Stomach (tissue), 9 donors: Measurements from ENCODE around the gene TYRO3. TPM values are rescaled to one million over a fixed set of nuclear protein-coding genes. Genes with fewer than 3 reads are reported as not detected.

ENCODE experiments used
- DNase-seq, 2 donors: peaks; one replicate each; pipeline versions ENCODE4 v3.0.0 to v3.0.0-alpha.2; 2013 to 2019
- H3K27ac ChIP-seq, 5 donors: fragments of 200-600 bp in 4 of 5; sonication (generic) in 4 of 5; one replicate each; pipeline ENCODE4 v1.5.1; 2013 to 2019; ENCODE audit warnings: mild to moderate bottlenecking in 1 of 5, moderate library complexity in 1 of 5
- H3K27me3 ChIP-seq, 3 donors: fragments of 200-600 bp; sonication (generic); one replicate each; pipeline ENCODE4 v1.5.1; 2017 to 2019; ENCODE audit warnings: mixed run types in 1 of 3
- H3K36me3 ChIP-seq, 4 donors: fragments of 200-600 bp; sonication (generic); 1 replicate in 3 of 4; 2 replicates in 1 of 4; pipeline ENCODE4 v1.5.1; 2016 to 2019
- H3K4me1 ChIP-seq, 4 donors: fragments of 200-600 bp; sonication (generic); one replicate each; pipeline ENCODE4 v1.5.1; 2016 to 2019
- H3K4me3 ChIP-seq, 4 donors: fragments of 200-600 bp; sonication (generic) in 3 of 4; one replicate each; pipeline ENCODE4 v1.5.1; 2016 to 2019; ENCODE audit warnings: mild to moderate bottlenecking in 1 of 4
- H3K9me3 ChIP-seq, 4 donors: fragments of 200-600 bp; sonication (generic); one replicate each; pipeline ENCODE4 v1.5.1; 2016 to 2019
- CTCF ChIP-seq, 7 experiments: fragments of 450-650 bp in 4 of 7; fragments of 200-600 bp in 3 of 7; sonication (generic) in 3 of 7; IDR thresholded peaks; one replicate each; pipeline ENCODE4 v1.5.1; 2016 to 2019; ENCODE audit warnings: antibody characterized with exemption in 7 of 7, control low read depth in 2 of 7, mild to moderate bottlenecking in 1 of 7
- EP300 ChIP-seq: sonication (generic); formaldehyde crosslinking; IDR thresholded peaks from one replicate; pipeline ENCODE4 v1.6.1; 2017; ENCODE audit warnings: antibody characterized with exemption
- POLR2A ChIP-seq, 4 donors: fragments of 450-650 bp; IDR thresholded peaks; one replicate each; pipeline ENCODE4 v1.6.1; 2016; ENCODE audit warnings: antibody characterized with exemption in 4 of 4, control low read depth in 2 of 4, mild to moderate bottlenecking in 1 of 4, moderate library complexity in 1 of 4
- POLR2AphosphoS5 ChIP-seq, 3 donors: sonication (generic); formaldehyde crosslinking; IDR thresholded peaks; one replicate each; pipeline ENCODE4 v1.6.1; 2016; ENCODE audit warnings: antibody characterized with exemption in 3 of 3
- WGBS, 5 donors: extraction: QIAGEN DNeasy Blood & Tissue Kit in 3 of 5; methylation state at CpG; one replicate each; pipeline versions ENCODE4 v1.1.5 to v1.1.7; 2013 to 2018; 5-methylcytosine and 5-hydroxymethylcytosine counted together
- intact Hi-C: fragments of 100-400 bp; cut with DNase I; formaldehyde crosslinking; loops from one replicate; pipeline ENCODE4 v1.15.1; 2023; ENCODE audit warnings: low total_unique reads
- polyA plus RNA-seq, 3 donors: library from polyadenylated mRNA; stranded (reverse); fragments of 200-250 nt; gene quantifications; one replicate each; pipeline ENCODE4 v1.2.3, GENCODE V29; 2013
- total RNA-seq, 5 donors: library from RNA; depleted of rRNA; stranded (reverse); fragments of >200 nt; gene quantifications; one replicate each; pipeline versions ENCODE4 v1.1.0 to v1.2.3, GENCODE V29; 2014 to 2016
- donor health status: healthy with polysubstance abuse.
- donor health status: Bipolar disorder and iron deficiency.
- donor health status: healthy.

The TYRO3 gene
- total and polyA plus RNA-seq, 8 donors = 0.89 to 16.9 (median 6.6) TPM

DNA sequence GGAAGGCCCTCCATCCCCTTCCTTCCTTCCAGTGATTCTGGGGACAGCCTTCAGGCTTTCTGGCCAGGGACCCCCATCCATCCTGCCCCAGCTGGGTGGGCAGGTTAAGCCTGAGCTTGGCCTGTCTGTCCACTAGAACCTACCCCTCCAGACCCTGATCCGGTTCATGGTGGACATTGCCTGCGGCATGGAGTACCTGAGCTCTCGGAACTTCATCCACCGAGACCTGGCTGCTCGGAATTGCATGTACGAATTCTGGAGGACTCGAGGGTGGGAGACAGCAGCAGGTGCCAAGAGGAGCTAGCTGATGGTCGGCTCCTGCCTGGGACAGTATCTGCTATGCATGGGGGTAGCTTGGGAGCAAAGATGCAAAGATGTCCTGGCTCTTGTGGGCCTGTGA is 13.9 kb downstream of the TYRO3 start:
- no peak overlapping the region for H3K27ac ChIP-seq
- 94 to 97% (median 96%) methylated on average over 7 to 8 of the region's 8 CpGs for WGBS, 5 donors
- intact Hi-C loops = no loop called here
- TF ChIP-seq POLR2A (IDR thresholded peaks at IDR 0.05) (no peak), CTCF (IDR thresholded peaks at IDR 0.05) (no peak), POLR2AphosphoS5 (IDR thresholded peaks at IDR 0.05) (no peak), EP300 (no peak)
- H3K4me1 ChIP-seq = peaks cover 6 to 11% (median 10%) of the 10 kb centered on the region in 4 donors
- H3K36me3 ChIP-seq = peaks cover 0 to 60% (median 53%) of the 10 kb centered on the region in 4 donors
- no peak overlapping the region for H3K4me3 ChIP-seq
- H3K9me3 ChIP-seq = no peaks in the 10 kb centered on the region
- no peak for DNase-seq
- H3K27me3 ChIP-seq = no peaks in the 10 kb centered on the region

- WGBS, 5 donors = 91 to 95% (median 93%) methylated on average over 10 to 13 of the region's 13 CpGs
- Histone ChIP-seq H3K4me3 (no peak overlapping the region), H3K4me1 (peaks cover 3 to 6% (median 5%) of the 10 kb centered on the region in 4 donors), H3K27me3 (no peaks in the 10 kb centered on the region), H3K36me3 (peaks cover 0 to 64% (median 54%) of the 10 kb centered on the region in 4 donors), H3K9me3 (no peaks in the 10 kb centered on the region), H3K27ac (no peak overlapping the region)
- intact Hi-C loops = no loop called here
- TF ChIP-seq CTCF (IDR thresholded peaks at IDR 0.05) (no peak), EP300 (no peak), POLR2A (IDR thresholded peaks at IDR 0.05) (no peak), POLR2AphosphoS5 (IDR thresholded peaks at IDR 0.05) (no peak)
- no peak for DNase-seq
Measured at GRCh38 chr15:41573396-41573795, 14.4 kb downstream of the TYRO3 start.

DNA sequence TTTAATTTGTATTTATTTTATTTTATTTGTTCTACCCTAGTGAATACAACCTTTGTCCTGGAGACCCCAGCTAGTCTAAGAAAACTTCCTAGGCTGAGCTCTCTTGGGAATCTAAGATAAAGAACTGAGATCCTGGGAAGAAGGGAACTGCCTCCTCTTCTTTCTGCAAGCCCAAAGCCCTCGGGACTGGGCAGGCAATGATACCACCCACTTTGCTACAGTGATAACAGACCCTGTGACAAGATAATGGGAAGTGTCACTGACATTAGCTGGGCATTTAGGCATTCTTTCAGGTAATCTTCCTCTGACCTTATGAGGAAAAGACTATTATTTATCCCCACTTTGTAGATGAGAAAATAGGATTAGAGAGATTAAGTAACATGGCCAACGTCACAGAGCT is 15.1 kb downstream of the TYRO3 start:
- no peak for TF ChIP-seq POLR2A (IDR thresholded peaks at IDR 0.05)
- TF ChIP-seq POLR2AphosphoS5 (IDR thresholded peaks at IDR 0.05) = no peak
- no peak for TF ChIP-seq EP300
- no peak for TF ChIP-seq CTCF (IDR thresholded peaks at IDR 0.05)
- DNase-seq = no peak
- H3K9me3 ChIP-seq = no peaks in the 10 kb centered on the region
- no peak overlapping the region for H3K27ac ChIP-seq
- WGBS, 5 donors = 66 to 79% (median 69%) methylated on average over 2 of the region's 2 CpGs
- intact Hi-C loops = no loop called here
- H3K27me3 ChIP-seq = no peaks in the 10 kb centered on the region
- H3K4me3 ChIP-seq = no peak overlapping the region
- peaks cover 0 to 64% (median 54%) of the 10 kb centered on the region in 4 donors for H3K36me3 ChIP-seq
- no peaks in the 10 kb centered on the region for H3K4me1 ChIP-seq

- intact Hi-C loops = no loop called here
- Histone ChIP-seq H3K9me3 (no peaks in the 10 kb centered on the region), H3K36me3 (peaks cover 0 to 56% (median 49%) of the 10 kb centered on the region in 4 donors), H3K27ac (no peak overlapping the region), H3K27me3 (no peaks in the 10 kb centered on the region), H3K4me1 (no peaks in the 10 kb centered on the region), H3K4me3 (no peak overlapping the region)
- WGBS, 5 donors = 57 to 75% (median 66%) methylated on average over 6 of the region's 6 CpGs
- no peak for DNase-seq
- TF ChIP-seq CTCF (IDR thresholded peaks at IDR 0.05) (no peak), POLR2A (IDR thresholded peaks at IDR 0.05) (no peak), POLR2AphosphoS5 (IDR thresholded peaks at IDR 0.05) (no peak), EP300 (no peak)
Measured at GRCh38 chr15:41575282-41575681, 16.3 kb downstream of the TYRO3 start.
